Measurements from ENCODE around the gene TPD52L1. TPM values are rescaled to one million over a fixed set of nuclear protein-coding genes. Genes with fewer than 3 reads are reported as not detected.

Gene TPD52L1
- total RNA-seq, 4 donors from 2014 or later, result 22.2 to 77.6 (median 37.7) TPM

DNA sequence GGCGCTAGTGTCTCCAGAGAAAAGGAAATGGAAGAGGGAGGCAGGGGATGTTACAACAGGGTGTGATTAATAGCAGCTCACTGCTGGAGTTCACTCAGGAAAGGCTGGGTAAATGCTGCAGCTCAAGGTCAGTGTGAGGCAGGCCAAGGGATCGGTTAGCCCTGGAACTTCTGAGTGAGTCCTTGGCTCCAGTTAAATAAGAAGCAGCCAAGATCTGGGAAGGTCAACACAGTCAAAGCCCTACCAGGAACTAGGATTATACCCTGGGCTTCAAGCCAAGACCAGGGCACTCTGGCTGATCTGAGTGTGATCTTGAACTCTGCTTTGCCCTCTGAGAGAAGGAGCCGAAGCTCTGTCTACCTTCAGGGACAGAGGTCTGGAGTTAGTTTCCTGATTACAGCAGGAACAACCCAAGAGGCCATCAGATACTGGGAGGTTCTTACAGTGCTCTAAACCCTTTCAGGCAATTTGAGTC, 44.3 kb downstream of the TPD52L1 start:
- Histone ChIP-seq H3K27me3 (no peaks in the 10 kb centered on the region), H3K4me3 (no peak overlapping the region), H3K36me3 (no peaks in the 10 kb centered on the region), H3K9me3 (no peaks in the 10 kb centered on the region), H3K4me1 (no peaks in the 10 kb centered on the region), H3K27ac (peak overlapping the region in 1 of 2 donors; percentile 59)
- intact Hi-C loops (cut with DNase I; ENCODE audit: low total_unique reads), result no loop called here
- no peak for TF ChIP-seq POLR2A (IDR thresholded peaks at IDR 0.05)
- TF ChIP-seq, protein P1, sequence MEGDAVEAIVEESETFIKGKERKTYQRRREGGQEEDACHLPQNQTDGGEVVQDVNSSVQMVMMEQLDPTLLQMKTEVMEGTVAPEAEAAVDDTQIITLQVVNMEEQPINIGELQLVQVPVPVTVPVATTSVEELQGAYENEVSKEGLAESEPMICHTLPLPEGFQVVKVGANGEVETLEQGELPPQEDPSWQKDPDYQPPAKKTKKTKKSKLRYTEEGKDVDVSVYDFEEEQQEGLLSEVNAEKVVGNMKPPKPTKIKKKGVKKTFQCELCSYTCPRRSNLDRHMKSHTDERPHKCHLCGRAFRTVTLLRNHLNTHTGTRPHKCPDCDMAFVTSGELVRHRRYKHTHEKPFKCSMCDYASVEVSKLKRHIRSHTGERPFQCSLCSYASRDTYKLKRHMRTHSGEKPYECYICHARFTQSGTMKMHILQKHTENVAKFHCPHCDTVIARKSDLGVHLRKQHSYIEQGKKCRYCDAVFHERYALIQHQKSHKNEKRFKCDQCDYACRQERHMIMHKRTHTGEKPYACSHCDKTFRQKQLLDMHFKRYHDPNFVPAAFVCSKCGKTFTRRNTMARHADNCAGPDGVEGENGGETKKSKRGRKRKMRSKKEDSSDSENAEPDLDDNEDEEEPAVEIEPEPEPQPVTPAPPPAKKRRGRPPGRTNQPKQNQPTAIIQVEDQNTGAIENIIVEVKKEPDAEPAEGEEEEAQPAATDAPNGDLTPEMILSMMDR (IDR thresholded peaks at IDR 0.05), result no peak
- DNase-seq, result peak; percentile 35 to 62

DNA sequence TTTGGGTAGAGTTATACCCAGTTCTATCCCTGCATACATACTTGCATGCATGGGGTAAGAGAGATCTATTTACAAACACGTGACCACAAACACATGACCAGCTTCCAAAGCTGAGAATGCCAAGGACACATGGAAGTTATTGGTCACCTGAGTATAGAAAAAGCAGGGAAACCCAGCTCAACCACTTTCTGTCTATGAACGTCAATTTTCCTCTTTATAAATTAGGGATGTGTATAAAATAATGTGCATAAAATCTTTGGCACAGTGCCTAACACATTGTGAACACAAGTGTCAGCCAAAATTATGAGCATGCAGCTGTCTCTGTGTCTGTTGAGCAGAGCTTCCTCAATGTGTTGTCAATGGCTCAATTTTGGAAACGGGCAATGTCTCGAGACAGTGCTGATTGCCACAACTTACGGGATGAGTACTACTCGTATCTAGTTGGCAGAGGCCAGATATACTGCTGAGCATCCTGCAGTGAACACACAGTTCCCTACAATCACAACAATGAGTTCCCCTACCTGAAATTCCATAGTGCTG, 44.9 kb downstream of the TPD52L1 start:
- Histone ChIP-seq H3K27ac (peak overlapping the region in 1 of 2 donors; percentile 20), H3K9me3 (no peaks in the 10 kb centered on the region), H3K4me3 (no peak overlapping the region), H3K27me3 (no peaks in the 10 kb centered on the region), H3K36me3 (no peaks in the 10 kb centered on the region), H3K4me1 (no peaks in the 10 kb centered on the region)
- no peak for DNase-seq
- TF ChIP-seq, protein P1 (IDR thresholded peaks at IDR 0.05), result no peak
- no peak for TF ChIP-seq POLR2A (IDR thresholded peaks at IDR 0.05)
- intact Hi-C loops (cut with DNase I; ENCODE audit: low total_unique reads), result no loop called here

DNA sequence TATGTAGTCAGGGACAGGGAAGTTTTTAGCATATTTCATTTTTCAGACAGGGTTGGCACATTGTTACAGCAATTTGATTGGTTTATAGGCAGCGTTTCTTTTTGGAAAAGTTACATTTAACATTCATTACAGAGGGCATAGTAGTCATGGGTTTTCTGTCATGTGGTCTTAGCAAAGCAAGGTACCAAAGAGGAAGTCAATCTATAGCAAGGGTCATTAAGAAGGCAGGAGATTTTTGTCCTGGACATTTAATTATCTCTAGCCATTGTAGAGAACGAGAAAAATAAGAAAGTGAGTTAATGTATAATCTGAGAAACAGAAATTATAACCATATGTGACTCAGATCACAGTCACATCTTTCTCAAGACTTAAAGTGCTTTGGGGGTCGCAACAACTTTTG, 47.4 kb downstream of the TPD52L1 start:
- no peaks in the 10 kb centered on the region for H3K36me3 ChIP-seq
- H3K27me3 ChIP-seq, result no peaks in the 10 kb centered on the region
- intact Hi-C loops (cut with DNase I; ENCODE audit: low total_unique reads), result no loop called here
- no peak overlapping the region for H3K27ac ChIP-seq
- no peak for DNase-seq
- no peaks in the 10 kb centered on the region for H3K9me3 ChIP-seq
- no peaks in the 10 kb centered on the region for H3K4me1 ChIP-seq
- no peak for TF ChIP-seq POLR2A (IDR thresholded peaks at IDR 0.05)
- TF ChIP-seq, protein P1 (IDR thresholded peaks at IDR 0.05), result no peak
- no peak overlapping the region for H3K4me3 ChIP-seq

DNA sequence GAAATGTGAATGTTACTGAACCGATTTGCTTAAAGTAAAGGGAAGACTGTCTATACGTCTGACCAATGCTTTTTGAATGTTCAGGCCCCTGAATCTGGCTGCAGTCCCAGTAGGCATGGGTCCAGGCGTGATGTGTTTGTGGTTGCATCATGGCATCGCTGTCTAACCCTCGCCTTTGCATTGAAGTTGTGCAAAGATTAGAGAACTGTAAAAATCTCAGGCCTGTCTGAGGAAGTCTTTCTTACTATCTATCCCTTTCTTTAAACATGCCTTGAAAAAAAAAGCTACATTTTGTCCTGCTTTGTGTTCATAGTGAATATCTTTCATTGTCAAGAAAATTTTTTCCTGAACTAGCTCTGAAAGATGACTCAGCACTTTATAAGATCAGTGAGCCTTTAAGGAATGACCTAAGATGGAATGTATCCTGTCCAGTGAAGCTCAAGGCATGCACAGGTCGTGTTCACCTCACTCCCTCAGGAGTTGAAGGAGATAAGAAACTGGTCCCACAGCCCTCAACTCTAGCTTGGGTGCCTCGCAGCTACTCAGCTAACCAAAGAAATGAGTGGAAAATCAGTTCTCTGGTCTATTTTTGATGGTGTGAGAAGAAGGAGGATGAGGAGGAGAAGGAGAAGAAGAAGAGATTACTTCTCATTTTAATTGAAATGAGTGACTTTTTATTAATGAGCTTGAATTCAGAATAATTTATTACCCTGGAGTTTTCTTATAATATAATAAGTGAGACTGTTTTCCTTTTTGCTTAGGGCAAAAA, 48.6 kb downstream of the TPD52L1 start:
- TF ChIP-seq, protein P1 (IDR thresholded peaks at IDR 0.05), result no peak
- TF ChIP-seq POLR2A (IDR thresholded peaks at IDR 0.05), result no peak
- H3K9me3 ChIP-seq, result no peaks in the 10 kb centered on the region
- H3K27me3 ChIP-seq, result no peaks in the 10 kb centered on the region
- intact Hi-C loops (cut with DNase I; ENCODE audit: low total_unique reads), result no loop called here
- no peaks in the 10 kb centered on the region for H3K36me3 ChIP-seq
- H3K4me3 ChIP-seq, result no peak overlapping the region
- H3K27ac ChIP-seq, result no peak overlapping the region
- no peaks in the 10 kb centered on the region for H3K4me1 ChIP-seq
- DNase-seq, result peak in 1 of 2 donors; percentile 20

DNA sequence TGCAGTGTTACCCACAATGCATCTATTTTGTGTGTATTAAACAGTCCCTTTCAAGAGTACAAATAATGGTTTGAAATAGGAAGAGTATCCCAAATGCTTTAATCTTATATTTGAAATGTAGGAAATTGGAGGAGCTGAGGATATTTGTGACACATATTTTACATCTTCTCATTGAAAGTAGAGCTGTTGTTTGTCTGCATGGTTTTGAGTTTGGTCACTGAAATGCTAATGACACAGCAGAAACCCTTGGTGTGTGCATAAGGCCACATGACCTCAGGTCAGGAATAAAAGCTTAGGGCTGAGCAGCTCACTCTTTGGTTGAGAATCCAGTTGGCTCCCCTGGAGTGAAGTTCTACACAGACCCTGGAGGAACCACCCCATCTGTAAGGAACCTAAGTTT, 49.8 kb downstream of the TPD52L1 start:
- Histone ChIP-seq H3K9me3 (no peaks in the 10 kb centered on the region), H3K27me3 (no peaks in the 10 kb centered on the region), H3K27ac (no peak overlapping the region), H3K4me3 (no peak overlapping the region), H3K36me3 (no peaks in the 10 kb centered on the region), H3K4me1 (no peaks in the 10 kb centered on the region)
- TF ChIP-seq, protein P1 (IDR thresholded peaks at IDR 0.05), result no peak
- no peak for TF ChIP-seq POLR2A (IDR thresholded peaks at IDR 0.05)
- DNase-seq, result no peak
- intact Hi-C loops (cut with DNase I; ENCODE audit: low total_unique reads), result no loop called here

Data from uterus (tissue), 4 donors.